GM18508 (cell line): ENCODE measurements around the gene ECHS1.

Experiments used
- ATAC-seq: cut with Tn5 transposase; IDR thresholded peaks from one replicate; pipeline ENCODE4 v1.9.1; 2021; ENCODE audit warnings: moderate number of reproducible peaks; ENCODE audit not compliant: insufficient read depth, unreplicated experiment

ECHS1 gene

GRCh38 chr10:133361227-133361626, 11.9 kb downstream of the ECHS1 start:
- ATAC-seq, result no peak

- no peak for ATAC-seq
These were observed 13.1 kb downstream of the ECHS1 start for GRCh38 chr10:133359972-133360610.

GRCh38 chr10:133359554-133359971, 13.6 kb downstream of the ECHS1 start:
- ATAC-seq, result no peak

- ATAC-seq, result no peak
These were observed 14.2 kb downstream of the ECHS1 start for GRCh38 chr10:133358925-133359310.

- no peak for ATAC-seq
These were observed 14.8 kb downstream of the ECHS1 start for GRCh38 chr10:133358162-133358924.

GRCh38 chr10:133357285-133358161, 15.6 kb downstream of the ECHS1 start, which contains the start of gene FUOM:
Gene FUOM, minus strand, starts transcription at chr10:133358019. Its CDS starts 12 bp downstream, at chr10:133358007.
- no peak for ATAC-seq

- ATAC-seq, result no peak
These were observed 16.4 kb downstream of the ECHS1 start for GRCh38 chr10:133356549-133357284.

- no peak for ATAC-seq
These were observed 17.2 kb downstream of the ECHS1 start for GRCh38 chr10:133355991-133356390.

- no peak for ATAC-seq
These were observed 17.9 kb downstream of the ECHS1 start for GRCh38 chr10:133355266-133355665.

GRCh38 chr10:133354672-133355240, 18.4 kb downstream of the ECHS1 start:
- ATAC-seq, result no peak

GRCh38 chr10:133353988-133354605, 19.1 kb downstream of the ECHS1 start:
- ATAC-seq, result no peak

- no peak for ATAC-seq
These were observed 19.8 kb downstream of the ECHS1 start for GRCh38 chr10:133353202-133353959.

- ATAC-seq, result no peak
These were observed 21.5 kb downstream of the ECHS1 start for GRCh38 chr10:133351408-133352318.

- no peak for ATAC-seq
These were observed 22.2 kb downstream of the ECHS1 start for GRCh38 chr10:133350950-133351329.

GRCh38 chr10:133350283-133350949, 22.7 kb downstream of the ECHS1 start:
- ATAC-seq, result no peak

- no peak for ATAC-seq
These were observed 23.6 kb downstream of the ECHS1 start for GRCh38 chr10:133349577-133350011.

- no peak for ATAC-seq
These were observed 24.0 kb downstream of the ECHS1 start for GRCh38 chr10:133349160-133349568.
